Measurements from ENCODE around the gene SIRPB2.

Gene SIRPB2

DNA sequence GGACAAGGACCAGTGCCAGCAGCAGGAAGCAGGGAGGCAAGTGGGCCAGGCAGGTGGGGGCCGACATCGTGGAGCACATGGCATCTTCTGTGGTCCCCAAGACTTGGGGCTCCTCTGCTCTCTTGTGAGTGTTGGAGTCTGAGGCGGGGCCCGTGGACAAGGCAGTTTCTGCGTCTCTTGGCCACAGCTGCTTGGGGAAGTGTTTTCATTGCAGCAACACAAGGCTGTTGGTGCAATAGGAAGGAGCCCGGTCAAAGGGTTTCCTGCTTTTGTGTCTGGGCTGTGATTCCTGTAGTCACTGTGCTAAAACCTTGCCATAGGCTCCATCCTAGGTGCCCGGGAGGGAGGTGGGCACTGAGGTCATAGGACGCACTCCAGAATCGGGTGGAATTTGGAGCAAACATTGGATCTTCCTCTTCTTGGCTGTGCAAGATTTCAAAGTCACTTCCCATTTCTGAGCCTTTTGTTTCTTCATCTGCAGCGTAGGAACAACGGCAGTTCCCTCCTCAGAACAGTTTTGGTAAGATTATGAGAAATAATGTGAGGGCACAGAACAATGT, at the start of gene SIRPB2:
Gene SIRPB2 (minus strand): TSS at position 140 of the 560 bp plus-strand sequence. CDS start 61 bp downstream, at position 79.
- no peak for DNase-seq

DNA sequence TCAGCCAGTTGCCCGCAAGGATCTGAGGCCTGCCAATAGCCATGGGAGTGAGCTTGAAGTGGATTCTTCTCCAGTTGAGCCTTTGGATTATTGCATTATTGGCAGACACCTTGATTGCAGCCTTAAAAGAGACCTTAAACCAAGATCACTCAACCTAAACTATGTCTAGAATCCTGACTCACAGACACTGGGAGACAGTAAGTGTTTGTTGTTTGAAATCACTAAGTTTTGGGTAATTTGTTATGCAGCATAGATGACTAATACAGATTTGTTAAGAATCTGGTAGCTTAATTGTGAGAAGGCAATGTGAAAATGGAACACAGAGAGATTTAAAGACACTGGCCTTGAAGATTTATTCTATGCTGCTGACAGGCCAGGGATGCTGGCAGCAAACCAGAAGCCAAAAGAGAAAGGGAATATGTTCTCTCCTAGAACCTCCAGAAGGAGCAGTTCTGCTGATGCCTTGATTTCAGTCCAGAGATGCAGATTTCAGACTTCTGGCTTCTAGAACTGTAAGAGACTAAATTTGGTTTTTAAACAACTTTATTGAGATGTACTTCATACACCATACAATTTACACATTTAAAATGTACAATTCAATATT, 48.7 kb upstream of the SIRPB2 start:
- no peak for DNase-seq

DNA sequence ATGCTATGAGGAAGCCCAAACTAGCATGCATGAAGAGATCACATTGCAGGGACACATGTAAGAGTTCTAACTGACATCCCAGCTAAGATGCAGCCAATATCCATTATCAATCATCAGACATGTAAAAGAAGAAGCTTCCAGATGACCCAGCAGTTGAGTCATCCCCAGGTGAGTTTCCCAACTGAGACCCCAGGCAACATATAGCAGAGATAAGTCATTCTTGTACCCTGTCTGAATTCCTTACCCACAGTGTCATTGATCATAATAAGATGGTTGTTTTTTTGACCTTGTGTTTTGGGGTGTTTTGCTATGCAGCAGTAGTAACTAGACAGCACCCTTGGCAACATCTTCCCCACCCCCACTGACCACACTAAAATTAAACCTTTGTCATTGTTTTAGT, 47.4 kb upstream of the SIRPB2 start:
- no peak for DNase-seq

DNA sequence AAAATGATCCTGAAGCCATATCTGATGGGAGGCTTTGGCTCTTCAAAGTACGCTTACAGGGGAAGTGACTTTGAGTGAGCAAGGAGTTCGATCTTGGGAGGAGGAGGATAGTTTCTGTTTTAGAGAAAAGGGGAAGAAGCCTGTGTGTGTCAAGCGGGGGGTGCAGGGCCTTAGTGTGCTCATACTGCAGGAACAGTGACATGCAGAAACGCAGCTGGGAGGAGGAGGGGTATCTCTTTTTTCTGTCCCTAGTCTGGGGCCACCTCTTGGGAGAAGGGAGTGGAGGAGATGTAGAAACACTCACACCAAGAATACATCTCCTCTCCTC, 46.5 kb upstream of the SIRPB2 start:
- DNase-seq, result no peak

DNA sequence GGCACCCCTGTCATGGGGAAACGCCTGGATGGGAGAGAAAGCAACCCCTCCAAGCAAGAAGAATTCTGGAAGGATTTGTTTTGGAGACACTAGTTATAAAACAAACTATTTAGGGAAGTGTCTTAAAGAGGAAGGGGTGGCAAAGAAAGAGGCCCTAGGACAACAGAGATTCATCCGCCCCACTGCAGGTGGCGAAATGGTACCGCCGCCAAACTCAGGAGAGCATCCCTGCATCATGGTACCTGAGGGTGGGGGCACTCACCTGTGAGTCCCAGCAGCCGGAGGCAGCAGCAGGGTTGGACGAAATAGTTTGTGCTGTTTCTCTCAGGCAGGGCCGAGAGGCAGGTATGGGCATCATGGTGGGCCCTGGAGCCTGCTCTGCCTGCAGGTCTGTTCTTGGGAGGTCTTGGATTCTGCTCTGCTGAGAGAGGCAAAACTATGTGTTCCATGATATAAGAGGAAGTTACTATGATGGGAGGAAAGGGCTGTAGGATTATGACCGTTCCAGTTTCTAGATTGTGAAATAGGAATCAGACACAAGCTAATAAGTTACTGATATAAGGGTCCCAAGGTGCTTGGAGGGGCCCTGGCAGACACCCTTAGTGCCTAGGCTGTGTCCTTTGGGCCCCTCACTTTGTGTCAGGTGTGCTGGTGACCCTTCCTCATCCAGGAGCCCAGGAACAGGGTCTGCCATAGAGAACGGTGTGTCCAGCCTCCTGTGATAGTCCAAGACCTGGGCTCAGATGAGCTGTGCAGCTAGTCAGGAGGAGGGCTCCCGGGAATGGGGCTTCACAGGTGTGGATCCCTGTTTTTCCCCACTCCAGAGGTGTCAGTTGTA, 45.9 kb upstream of the SIRPB2 start:
- no peak for DNase-seq

DNA sequence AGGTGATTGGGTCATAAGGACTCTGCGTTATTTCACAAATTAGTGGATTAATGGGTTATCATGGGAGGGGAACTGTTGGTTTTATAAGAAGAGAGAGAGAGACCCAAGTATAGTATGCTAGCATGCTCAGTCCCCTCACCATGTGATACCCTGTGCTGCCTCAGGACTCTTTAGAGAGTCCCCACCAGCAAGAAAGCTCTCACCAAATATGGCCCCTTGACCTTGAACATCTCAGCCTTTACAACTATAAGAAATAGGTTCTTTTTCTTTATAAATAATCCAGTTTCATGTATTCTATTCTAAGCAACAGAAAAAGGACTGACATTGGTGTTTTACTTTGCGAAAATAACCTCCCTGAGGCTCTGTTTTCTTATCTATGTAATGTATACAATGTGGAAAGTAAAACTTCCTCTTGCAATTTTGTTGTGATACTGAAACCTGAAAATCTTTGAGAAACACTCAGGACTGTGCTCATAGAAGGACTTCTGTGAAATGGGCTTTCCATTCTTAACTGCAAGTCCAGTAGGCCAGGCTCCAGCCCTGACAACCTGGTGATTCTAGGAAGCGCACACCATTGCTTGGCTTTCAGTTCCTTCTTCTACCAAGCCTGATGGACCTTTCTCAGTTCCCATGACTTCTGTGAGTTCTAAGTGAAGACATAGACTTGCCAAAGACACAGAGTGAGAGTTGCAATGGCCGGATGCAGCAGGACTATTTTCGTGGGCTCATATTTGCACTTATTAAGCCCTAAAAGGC, 44.4 kb upstream of the SIRPB2 start:
- no peak for DNase-seq

DNA sequence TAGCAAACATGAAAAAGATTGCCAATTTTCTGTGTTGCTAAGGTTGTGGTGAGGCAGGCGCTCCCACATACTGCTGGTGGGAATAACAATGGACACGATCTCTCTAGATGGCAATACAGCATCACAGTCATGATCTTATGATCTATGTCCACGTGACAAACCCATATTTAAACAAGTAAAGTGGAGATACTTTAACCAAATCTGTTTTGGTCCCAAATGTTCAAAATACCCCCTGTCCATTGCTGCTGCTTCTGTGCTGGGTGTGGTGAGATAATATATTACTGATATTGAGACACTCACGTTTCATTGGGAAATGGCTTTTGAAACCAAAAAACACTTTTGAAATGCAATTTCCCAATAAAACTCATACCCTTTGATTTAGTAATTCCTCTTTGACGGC, 43.3 kb upstream of the SIRPB2 start:
- no peak for DNase-seq

DNA sequence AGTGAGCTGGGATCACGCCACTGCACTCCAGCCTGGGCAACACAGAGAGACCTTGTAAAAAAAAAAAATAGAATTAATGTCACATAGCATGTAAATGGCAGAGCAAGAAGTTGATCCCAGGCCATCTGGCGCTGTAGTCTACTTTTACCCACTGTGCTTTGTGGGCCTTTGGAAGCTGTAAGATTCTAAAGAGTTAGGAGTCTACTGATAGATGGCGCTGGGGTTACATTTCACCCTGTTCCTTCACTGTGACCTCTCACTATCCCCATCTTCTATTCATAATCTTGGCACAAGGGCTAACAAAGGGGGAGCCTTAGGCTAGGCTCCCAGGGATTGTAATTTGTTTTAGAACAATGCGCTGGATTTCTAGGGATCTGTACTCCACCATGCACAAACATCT, 41.8 kb upstream of the SIRPB2 start:
- DNase-seq, result no peak

DNA sequence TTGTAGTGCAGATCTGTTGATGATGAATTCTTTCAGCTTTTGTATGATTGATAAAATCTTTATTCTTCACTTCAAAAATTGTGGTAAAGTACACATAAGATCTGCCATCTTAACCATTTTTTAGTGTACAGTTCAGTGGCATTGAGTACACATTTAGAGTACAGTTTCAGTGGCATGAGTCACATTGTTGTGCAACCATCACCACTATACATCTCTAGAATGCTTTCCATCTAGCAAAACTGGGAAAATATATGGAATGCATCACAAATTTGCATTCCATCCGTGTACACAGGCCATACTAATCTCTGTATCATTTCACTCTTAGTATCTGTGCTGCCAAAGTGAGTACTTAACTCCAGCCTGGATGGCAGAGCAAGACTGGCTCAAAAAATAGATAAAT, 37.6 kb upstream of the SIRPB2 start:
- no peak for DNase-seq

DNA sequence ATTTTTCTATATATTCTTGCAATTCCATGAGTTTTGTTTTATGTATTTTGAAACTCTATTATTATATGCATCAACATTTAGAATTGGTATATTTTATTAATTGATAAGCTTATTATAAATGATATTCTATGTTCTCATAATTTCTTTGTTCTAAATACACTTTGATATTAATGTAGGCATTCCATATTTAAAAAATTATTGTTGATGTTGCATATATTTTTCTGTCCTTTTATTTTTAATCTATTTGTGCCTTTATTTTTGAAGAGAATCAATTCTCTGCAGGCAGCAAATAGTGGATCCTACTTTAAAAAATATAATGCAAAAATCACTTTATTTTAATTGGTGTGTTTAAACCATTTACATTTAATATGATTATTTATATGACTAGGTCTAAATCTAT, 36.7 kb upstream of the SIRPB2 start:
- DNase-seq, result no peak

DNA sequence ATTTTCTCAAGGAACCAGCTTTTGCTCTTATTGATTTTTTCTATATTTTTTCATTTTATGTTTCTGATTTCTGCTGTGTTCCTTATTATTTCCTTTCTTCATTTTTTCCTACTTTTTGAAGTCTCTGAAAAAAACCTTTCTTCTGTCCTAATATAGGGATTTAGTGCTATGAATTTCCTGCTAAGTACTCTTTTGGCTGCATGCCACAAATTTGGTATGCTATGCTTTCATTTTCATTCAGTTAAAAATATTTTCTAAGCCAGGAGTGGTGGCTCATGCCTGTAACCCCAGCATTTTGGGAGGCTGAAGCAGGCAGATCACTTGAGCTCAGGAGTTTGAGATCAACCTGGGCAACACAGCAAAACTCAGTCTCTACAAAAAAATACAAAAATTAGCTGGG, 35.7 kb upstream of the SIRPB2 start:
- no peak for DNase-seq

DNA sequence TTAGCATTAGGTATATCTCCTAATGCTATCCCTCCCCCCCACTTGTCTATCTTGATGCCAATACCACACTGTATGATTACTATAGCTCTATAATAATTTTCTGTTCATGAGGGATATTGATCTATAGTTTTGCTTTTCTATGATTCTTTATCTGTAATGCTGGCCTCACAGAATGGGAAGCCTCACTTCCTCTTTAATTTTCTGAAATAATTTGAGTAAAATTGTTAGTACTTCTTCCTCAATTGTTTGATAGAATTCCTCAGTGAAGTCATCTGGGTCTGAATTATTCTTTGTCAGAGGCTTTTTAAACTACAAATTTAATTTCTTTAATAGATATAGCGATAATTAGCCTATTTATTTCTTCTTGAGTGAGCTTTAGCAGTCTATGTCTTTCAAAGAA, 35.1 kb upstream of the SIRPB2 start:
- no peak for DNase-seq

DNA sequence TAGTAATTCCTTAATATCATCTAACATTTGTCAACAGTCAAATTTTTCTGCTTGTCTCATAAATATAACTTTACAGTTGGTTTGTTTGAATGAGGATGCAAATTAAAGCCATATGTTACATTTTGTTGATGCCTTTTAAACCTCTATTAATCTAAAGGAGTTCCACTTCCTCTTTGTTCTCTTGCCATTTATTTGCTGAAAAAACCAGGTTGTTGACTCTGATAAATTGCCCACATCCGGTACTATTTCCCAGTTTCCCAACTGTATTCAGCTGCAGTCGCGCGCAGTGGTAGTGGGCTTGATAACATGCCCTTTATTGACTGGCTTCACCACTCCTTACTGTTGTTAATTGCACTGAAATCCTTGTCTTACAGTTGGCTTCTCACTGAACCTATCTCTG, 32.8 kb upstream of the SIRPB2 start:
- DNase-seq, result no peak

DNA sequence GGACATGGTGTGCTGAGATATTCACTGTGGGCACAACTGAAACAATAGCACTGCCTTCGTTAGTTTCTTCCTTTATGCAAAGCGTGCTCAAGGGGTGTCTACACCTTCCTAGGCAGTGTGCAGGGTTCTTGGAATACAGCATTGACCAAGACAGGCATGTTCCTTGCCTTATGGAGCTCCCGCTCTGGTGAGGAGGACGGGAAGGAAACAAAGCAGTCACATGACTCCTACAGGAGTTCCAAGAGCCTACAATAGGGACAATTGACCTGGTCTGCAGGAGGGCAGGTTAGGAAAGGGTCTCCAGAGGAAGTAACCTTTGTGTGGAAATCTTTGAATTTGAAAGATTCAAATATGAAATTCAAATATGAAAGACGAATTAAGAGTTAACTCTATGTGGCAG, 25.8 kb upstream of the SIRPB2 start:
- DNase-seq, result no peak

DNA sequence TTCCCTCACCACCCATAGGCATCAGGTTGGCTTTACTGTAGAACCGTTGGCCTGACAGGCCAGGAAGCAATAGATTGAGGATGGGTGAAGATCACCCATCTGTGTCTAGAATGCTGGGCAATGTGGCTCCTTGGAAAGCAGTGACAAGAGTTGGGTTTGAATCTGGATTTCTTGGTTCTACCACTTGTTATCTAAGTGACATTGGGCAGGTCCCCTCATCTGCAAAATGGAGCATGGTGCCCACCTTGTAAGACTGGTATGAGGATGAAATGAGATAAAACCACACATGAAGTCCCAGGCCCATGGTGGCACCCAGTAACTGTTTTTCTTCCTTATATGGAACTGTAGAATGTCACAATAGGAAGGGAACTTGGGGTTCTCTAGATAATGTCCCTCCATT, 22.6 kb upstream of the SIRPB2 start:
- no peak for DNase-seq

DNA sequence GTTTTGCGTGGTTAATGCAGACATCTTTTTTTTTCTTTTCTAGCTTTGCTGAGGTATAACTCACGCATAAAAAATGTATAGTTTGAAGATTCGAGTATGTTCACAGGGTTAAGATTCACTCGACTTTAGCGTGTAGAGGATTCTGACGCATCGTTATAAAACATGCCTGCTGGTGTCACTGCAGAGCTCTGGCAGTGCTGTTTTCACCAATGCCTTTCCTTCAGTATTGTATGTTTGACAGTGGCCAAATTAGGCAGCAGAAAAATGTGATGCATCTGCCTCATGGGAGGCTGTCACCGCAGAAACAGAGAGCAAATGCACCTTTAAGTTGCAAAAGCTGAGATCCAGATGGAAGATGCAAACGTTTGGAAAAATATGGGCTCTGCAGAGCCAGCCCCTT, 18.0 kb upstream of the SIRPB2 start:
- DNase-seq, result peak; percentile 7 to 33

DNA sequence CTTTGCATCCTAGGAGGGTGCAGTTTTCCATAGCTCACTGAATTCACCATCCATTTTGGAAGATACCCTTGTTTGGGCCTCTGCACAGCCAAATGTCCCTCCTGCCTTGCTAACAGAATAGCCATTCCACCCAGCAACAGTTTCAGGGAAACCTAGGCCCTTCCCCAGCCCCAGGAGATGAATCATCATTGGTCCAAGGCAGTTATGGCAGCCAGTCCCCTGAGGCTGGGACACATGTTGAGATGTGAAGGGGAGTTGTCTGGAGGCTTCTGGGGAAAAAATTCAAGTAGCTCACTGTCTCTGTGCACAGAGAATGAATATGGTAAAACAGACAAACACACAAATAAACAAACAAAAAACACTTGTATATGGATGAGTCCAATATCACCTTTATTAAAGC, 17.4 kb upstream of the SIRPB2 start:
- no peak for DNase-seq

DNA sequence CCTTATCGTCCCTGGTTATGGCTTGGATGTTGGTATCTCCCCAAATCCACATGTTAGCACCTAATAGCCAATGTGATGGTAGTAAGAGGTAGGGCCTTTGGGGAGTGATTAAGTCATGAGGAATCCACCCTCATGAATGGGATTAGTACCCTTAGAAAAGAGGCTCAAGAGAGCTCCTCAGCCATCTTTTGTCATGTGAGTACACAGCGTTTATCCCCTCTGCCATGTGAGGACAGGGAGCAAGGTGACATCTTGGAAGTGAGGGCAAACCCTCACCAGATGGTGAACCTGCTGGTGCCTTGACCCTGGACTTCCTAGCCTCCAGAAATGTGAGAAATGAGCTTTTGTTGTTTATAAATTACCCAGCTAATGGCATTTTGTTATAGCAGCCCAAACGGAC, 16.1 kb upstream of the SIRPB2 start:
- no peak for DNase-seq

DNA sequence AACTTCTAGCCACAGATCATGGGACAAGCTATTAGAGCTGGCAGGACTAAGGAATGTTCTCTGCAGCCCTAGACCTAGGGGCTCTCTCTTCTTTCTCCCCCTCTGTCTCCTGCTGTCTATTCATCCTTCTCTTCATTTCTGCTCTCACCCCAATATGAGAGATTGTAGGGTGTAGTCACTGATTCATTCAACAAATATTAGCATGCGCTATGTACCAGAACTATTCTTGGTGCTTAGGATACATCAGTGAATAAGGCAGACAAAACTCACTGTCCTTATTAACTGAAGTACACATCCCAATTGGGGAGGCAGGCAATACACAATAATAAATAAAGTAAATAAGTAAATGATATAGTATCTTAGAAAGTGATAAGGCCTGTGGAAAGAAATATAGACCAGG, 14.7 kb upstream of the SIRPB2 start:
- DNase-seq, result no peak

DNA sequence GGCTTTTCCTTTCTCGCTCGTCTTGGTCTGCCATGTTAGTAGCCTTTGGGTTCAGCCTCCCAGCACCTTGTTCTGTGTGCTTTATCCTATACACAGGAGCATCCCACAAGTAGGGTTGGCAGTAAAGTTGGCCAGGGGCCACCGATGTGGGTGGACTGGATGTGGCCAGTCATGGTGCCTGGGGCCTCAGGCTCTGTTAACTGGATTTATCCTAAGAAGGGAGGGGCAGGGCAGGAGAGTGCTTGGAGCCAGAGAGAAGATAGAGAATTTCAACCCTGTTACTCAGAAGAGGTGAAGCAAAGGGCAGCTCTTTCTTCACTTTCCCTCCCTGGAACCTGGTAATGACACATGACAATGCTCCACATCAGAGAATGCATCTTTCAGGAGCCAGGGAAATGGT, 14.1 kb upstream of the SIRPB2 start:
- no peak for DNase-seq

DNA sequence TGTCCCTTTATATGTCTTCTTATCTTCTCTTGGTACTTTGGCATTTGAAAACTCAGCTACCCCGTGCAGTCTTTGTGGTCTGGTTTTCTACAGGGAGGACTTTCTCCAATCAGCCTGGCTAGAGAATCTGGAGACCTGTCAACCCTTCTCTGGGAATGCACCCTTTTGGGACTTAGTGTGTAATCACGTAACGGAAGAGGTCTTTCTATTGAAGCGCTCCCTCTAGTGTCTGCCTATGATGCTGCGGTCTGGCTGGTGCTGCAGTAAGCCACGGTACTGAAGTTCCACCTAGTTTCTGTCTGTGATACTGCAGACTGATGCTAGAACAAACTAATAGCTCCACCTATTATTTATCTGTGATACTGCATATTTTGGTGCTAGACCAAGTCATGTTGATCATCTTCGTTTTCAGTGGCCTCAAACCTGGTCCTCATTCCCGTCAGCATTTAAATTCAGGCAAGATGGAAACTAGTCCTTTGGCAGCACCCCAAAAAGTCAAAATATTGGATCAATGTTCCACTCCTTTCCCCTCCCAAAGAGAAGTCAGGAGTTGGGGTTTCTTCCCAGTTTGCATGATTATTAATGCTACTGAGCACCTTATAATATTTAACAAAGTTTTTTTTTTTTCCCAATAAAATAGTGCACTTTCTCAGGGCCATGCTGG, 12.5 kb upstream of the SIRPB2 start:
- DNase-seq, result peak; percentile 69 to 75

DNA sequence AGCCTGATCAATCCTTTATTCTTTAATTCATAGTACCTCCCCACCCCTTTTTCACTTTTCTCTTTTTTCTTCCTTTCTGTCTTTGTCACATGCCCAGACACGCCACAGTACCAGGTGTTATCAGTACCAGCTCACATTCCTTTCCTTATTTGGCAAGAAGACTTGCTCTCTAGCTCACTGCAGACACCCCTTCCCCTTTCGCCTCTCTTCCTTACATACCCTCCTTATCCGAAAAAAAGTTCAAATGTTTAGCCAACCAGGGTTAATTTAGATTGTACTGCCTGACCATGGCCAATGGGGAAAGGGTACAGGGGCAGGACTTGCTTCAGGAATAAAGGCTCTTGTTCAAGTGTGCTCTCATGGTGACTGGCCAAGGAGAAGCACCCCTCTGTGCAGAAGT, 9.3 kb upstream of the SIRPB2 start:
- no peak for DNase-seq
